Prostate gland (tissue), 2 donors: Measurements from ENCODE around the gene PANK2. TPM values are rescaled to one million over a fixed set of nuclear protein-coding genes. Genes with fewer than 3 reads are reported as not detected.

Source experiments
- DNase-seq: peaks from one replicate; pipeline ENCODE4 v3.0.0-alpha.2; 2019; ENCODE audit warnings: low spot score
- H3K27ac ChIP-seq, 2 donors: fragments of 200-600 bp; sonication (generic); 2 replicates each; pipeline ENCODE4 v1.5.1; 2017 to 2019
- H3K27me3 ChIP-seq: fragments of 200-600 bp; sonication (generic); replicated peaks from 2 replicates; pipeline ENCODE4 v1.5.1; 2019; ENCODE audit not compliant: insufficient read depth
- H3K36me3 ChIP-seq, 2 donors: fragments of 200-600 bp; sonication (generic); 1 replicate in 1 of 2; 2 replicates in 1 of 2; pipeline versions ENCODE4 v1.5.1 to v1.8.1; 2017 to 2019
- H3K4me1 ChIP-seq: fragments of 200-600 bp; sonication (generic); replicated peaks from 2 replicates; pipeline ENCODE4 v1.5.1; 2019
- H3K4me3 ChIP-seq, 2 donors: fragments of 200-600 bp; sonication (generic); 2 replicates each; pipeline ENCODE4 v1.5.1; 2017 to 2019
- H3K9me3 ChIP-seq: fragments of 200-600 bp; sonication (generic); 2 replicates; pipeline ENCODE4 v1.5.1; 2017
- CTCF ChIP-seq, 4 experiments: fragments of 200-600 bp in 2 of 4; fragments of 450-650 bp in 2 of 4; sonication (generic) in 2 of 4; IDR thresholded peaks; 1 replicate in 3 of 4; 2 replicates in 1 of 4; pipeline ENCODE4 v1.5.1; 2016 to 2019; ENCODE audit warnings: antibody characterized with exemption in 4 of 4, mild to moderate bottlenecking in 2 of 4, moderate library complexity in 2 of 4
- POLR2A ChIP-seq: fragments of 450-650 bp; IDR thresholded peaks from one replicate; pipeline ENCODE4 v1.6.1; 2016; ENCODE audit warnings: antibody characterized with exemption, mild to moderate bottlenecking
- POLR2AphosphoS5 ChIP-seq: sonication (generic); formaldehyde crosslinking; IDR thresholded peaks from one replicate; pipeline ENCODE4 v1.6.1; 2017; ENCODE audit warnings: antibody characterized with exemption
- WGBS: methylation state at CpG from one replicate; pipeline ENCODE4 v1.1.5; 2018; 5-methylcytosine and 5-hydroxymethylcytosine counted together
- intact Hi-C: fragments of 100-400 bp; cut with DNase I; formaldehyde crosslinking; loops from one replicate; pipeline ENCODE4 v1.14.2; 2022
- total RNA-seq, 2 donors: library from RNA; depleted of rRNA; stranded (reverse); fragments of >200 nt; gene quantifications; one replicate each; pipeline ENCODE4 v1.1.0, GENCODE V29; 2016

Gene PANK2
- total RNA-seq, 2 donors from 2014 or later = 49.7 to 53.9 TPM

DNA sequence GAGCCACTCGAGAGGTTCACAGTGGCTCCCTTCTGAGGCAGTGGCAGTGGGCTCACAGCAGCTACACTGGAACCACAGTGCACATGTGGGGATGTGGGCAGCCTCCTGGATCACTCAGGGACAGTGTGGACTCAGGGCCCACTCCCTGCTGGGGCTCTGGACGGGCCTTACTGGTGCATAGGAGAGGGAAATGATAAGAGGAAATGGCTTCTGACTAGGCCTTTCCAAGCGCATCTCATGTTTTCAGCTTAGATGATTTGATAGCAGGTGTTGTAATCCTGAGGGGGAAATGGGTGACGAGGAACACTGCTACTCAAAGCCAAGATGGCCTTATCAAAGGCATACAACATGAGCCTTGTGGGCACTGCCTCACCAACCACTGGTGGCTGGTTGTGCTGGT is 44.0 kb downstream of the PANK2 start:
- no peaks in the 10 kb centered on the region for H3K27me3 ChIP-seq
- no peak for DNase-seq
- intact Hi-C loops = loop anchor here (5.0 kb wide), 2 partner anchors 46 to 79 kb away; partner anchors contain the start of gene PANK2
- TF ChIP-seq POLR2A = no peak
- TF ChIP-seq CTCF (IDR thresholded peaks at IDR 0.05) = no peak
- no peak for TF ChIP-seq POLR2AphosphoS5
- H3K36me3 ChIP-seq = no peaks in the 10 kb centered on the region
- peak overlapping the region; percentile 23 to 69 for H3K27ac ChIP-seq
- no peaks in the 10 kb centered on the region for H3K9me3 ChIP-seq
- no peak overlapping the region for H3K4me3 ChIP-seq
- no peaks in the 10 kb centered on the region for H3K4me1 ChIP-seq
- 87% methylated on average over 4 of the region's 4 CpGs for WGBS

DNA sequence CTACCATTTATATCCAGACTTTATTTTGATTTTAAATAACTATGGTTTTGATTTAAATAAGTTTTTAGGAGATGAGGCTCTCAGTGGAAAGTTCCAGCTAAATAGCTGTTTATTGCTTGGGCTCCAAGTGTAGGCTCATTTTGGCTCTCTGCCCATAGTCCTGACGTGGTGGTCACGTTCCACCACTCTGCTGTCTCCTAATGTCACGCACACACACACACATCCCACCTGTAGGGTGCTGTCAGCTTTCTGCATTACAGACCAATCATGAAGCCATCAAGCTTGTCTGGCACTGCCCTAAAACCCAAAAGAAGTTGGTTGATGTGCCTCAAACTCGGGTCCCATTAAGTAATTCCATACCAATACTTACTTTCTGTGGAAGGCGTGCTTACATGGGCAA is 45.4 kb downstream of the PANK2 start:
- DNase-seq = no peak
- Histone ChIP-seq H3K4me1 (no peaks in the 10 kb centered on the region), H3K27ac (peak overlapping the region; percentile 56 to 60), H3K36me3 (no peaks in the 10 kb centered on the region), H3K4me3 (no peak overlapping the region), H3K27me3 (no peaks in the 10 kb centered on the region), H3K9me3 (no peaks in the 10 kb centered on the region)
- WGBS = 52% methylated on average over 5 of the region's 5 CpGs
- TF ChIP-seq POLR2AphosphoS5 (no peak), POLR2A (no peak)
- intact Hi-C loops = loop anchor here (5.0 kb wide), 2 partner anchors 47 to 78 kb away; partner anchors contain the start of gene PANK2

- Histone ChIP-seq H3K4me1 (no peaks in the 10 kb centered on the region), H3K9me3 (no peaks in the 10 kb centered on the region), H3K4me3 (no peak overlapping the region), H3K27me3 (no peaks in the 10 kb centered on the region), H3K36me3 (no peaks in the 10 kb centered on the region), H3K27ac (peak overlapping the region; percentile 56 to 60)
- TF ChIP-seq POLR2A (no peak), CTCF (IDR thresholded peaks at IDR 0.05) (no peak), POLR2AphosphoS5 (peak; percentile 65)
- DNase-seq = peak; percentile 63
- intact Hi-C loops = no loop called here
- 17% methylated on average over 6 of the region's 6 CpGs for WGBS
Measured at GRCh38 chr20:3935295-3935955, 46.2 kb downstream of the PANK2 start.

GRCh38 chr20:3935956-3936340 is 46.8 kb downstream of the PANK2 start:
- TF ChIP-seq POLR2A = no peak
- no peak for TF ChIP-seq POLR2AphosphoS5
- TF ChIP-seq CTCF (IDR thresholded peaks at IDR 0.05) = no peak
- H3K36me3 ChIP-seq = no peaks in the 10 kb centered on the region
- H3K9me3 ChIP-seq = no peaks in the 10 kb centered on the region
- no peaks in the 10 kb centered on the region for H3K27me3 ChIP-seq
- no peak for DNase-seq
- H3K27ac ChIP-seq = peak overlapping the region; percentile 56 to 60
- intact Hi-C loops = no loop called here
- 83% methylated on average over 2 of the region's 2 CpGs for WGBS
- H3K4me1 ChIP-seq = no peaks in the 10 kb centered on the region
- H3K4me3 ChIP-seq = no peak overlapping the region

- intact Hi-C loops = no loop called here
- WGBS = 97% methylated on average over 3 of the region's 3 CpGs
- Histone ChIP-seq H3K27me3 (no peaks in the 10 kb centered on the region), H3K27ac (no peak overlapping the region), H3K4me1 (no peaks in the 10 kb centered on the region), H3K9me3 (no peaks in the 10 kb centered on the region), H3K36me3 (no peaks in the 10 kb centered on the region), H3K4me3 (no peak overlapping the region)
- no peak for DNase-seq
- TF ChIP-seq POLR2AphosphoS5 (no peak), POLR2A (no peak), CTCF (IDR thresholded peaks at IDR 0.05) (no peak)
Measured at GRCh38 chr20:3937618-3938017, 48.4 kb downstream of the PANK2 start.
